Left lung (tissue), 10 donors: ENCODE data around the gene ATP11B. TPM values are rescaled to one million over a fixed set of nuclear protein-coding genes. Genes with fewer than 3 reads are reported as not detected.

Source experiments
- ATAC-seq: fragments of 200-7000 bp; cut with Tn5 transposase; one replicate; pipeline ENCODE4 v1.9.1; 2020; ENCODE audit warnings: moderate library complexity
- DNase-seq, 4 donors: peaks; one replicate each; pipeline ENCODE4 v3.0.0-alpha.2; 2013 to 2020
- H3K27ac ChIP-seq, 2 donors: fragments of 200-600 bp; sonication (generic) in 1 of 2; one replicate each; pipeline versions ENCODE4 v1.5.0 to v1.8.0; 2020 to 2021
- H3K27me3 ChIP-seq, 2 donors: fragments of 200-600 bp; sonication (generic) in 1 of 2; one replicate each; pipeline versions ENCODE4 v1.5.0 to v1.8.0; 2020 to 2021
- H3K36me3 ChIP-seq, 2 donors: fragments of 200-600 bp; sonication (generic) in 1 of 2; one replicate each; pipeline versions ENCODE4 v1.5.0 to v1.8.0; 2020 to 2021
- H3K4me1 ChIP-seq, 2 donors: fragments of 200-600 bp; one replicate each; pipeline ENCODE4 v1.8.0; 2021
- H3K4me3 ChIP-seq, 2 donors: fragments of 200-600 bp; sonication (generic) in 1 of 2; one replicate each; pipeline versions ENCODE4 v1.5.0 to v1.8.0; 2020 to 2021; ENCODE audit warnings: mild to moderate bottlenecking in 1 of 2
- H3K9me3 ChIP-seq, 2 donors: fragments of 200-600 bp; sonication (generic) in 1 of 2; one replicate each; pipeline versions ENCODE4 v1.5.0 to v1.8.0; 2020 to 2021
- intact Hi-C, 2 donors: fragments of 100-400 bp; cut with DNase I; formaldehyde crosslinking; loops; one replicate each; pipeline versions ENCODE4 v1.11.2 to v1.14.2; 2022
- polyA plus RNA-seq, 6 donors: library from polyadenylated mRNA; unstranded; fragments of 120-200 nt; gene quantifications; one replicate each; pipeline ENCODE4 v1.2.1, GENCODE V29; 2013; ENCODE audit not compliant: insufficient read length in 6 of 6
- total RNA-seq, 2 donors: library from RNA; stranded (reverse); fragmentation: NEBNext Ultra II Directional; extraction: Animal tissue kit (Norgen Biotek cat#: 25700); gene quantifications; one replicate each; pipeline ENCODE4 v1.2.1, GENCODE V29; 2021
- TF ChIP-seq, protein P1 (sequence below), 2 donors: fragments of 200-600 bp; sonication (generic) in 1 of 2; IDR thresholded peaks; one replicate each; pipeline versions ENCODE4 v1.5.0 to v1.8.0; 2021; ENCODE audit warnings: antibody characterized with exemption in 2 of 2
- donor health status: DM: no; HTN: yes; CAD: no.
- donor health status: DM: no; HTN: no; CAD: no.

The ATP11B gene
- total and polyA plus RNA-seq, 8 donors: 53.9 to 85.0 (median 60.7) TPM

GRCh38 chr3:182948305-182948704, 155.0 kb downstream of the ATP11B start:
- Histone ChIP-seq H3K4me1 (no peaks in the 10 kb centered on the region), H3K36me3 (peaks cover 0 to 53% of the 10 kb centered on the region in 2 donors), H3K27me3 (no peaks in the 10 kb centered on the region), H3K27ac (no peak overlapping the region), H3K9me3 (no peaks in the 10 kb centered on the region), H3K4me3 (no peak overlapping the region)
- intact Hi-C loops: no loop called here
- no peak for ATAC-seq
- DNase-seq: no peak
- TF ChIP-seq, protein P1, sequence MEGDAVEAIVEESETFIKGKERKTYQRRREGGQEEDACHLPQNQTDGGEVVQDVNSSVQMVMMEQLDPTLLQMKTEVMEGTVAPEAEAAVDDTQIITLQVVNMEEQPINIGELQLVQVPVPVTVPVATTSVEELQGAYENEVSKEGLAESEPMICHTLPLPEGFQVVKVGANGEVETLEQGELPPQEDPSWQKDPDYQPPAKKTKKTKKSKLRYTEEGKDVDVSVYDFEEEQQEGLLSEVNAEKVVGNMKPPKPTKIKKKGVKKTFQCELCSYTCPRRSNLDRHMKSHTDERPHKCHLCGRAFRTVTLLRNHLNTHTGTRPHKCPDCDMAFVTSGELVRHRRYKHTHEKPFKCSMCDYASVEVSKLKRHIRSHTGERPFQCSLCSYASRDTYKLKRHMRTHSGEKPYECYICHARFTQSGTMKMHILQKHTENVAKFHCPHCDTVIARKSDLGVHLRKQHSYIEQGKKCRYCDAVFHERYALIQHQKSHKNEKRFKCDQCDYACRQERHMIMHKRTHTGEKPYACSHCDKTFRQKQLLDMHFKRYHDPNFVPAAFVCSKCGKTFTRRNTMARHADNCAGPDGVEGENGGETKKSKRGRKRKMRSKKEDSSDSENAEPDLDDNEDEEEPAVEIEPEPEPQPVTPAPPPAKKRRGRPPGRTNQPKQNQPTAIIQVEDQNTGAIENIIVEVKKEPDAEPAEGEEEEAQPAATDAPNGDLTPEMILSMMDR (IDR thresholded peaks at IDR 0.05): no peak

GRCh38 chr3:182949688-182950087, 156.4 kb downstream of the ATP11B start:
- peaks cover 0 to 48% of the 10 kb centered on the region in 2 donors for H3K36me3 ChIP-seq
- H3K9me3 ChIP-seq: no peaks in the 10 kb centered on the region
- no peaks in the 10 kb centered on the region for H3K4me1 ChIP-seq
- H3K4me3 ChIP-seq: no peak overlapping the region
- intact Hi-C loops: no loop called here
- DNase-seq: no peak
- no peak for ATAC-seq
- TF ChIP-seq, protein P1 (IDR thresholded peaks at IDR 0.05): no peak
- H3K27me3 ChIP-seq: no peaks in the 10 kb centered on the region
- no peak overlapping the region for H3K27ac ChIP-seq

DNA sequence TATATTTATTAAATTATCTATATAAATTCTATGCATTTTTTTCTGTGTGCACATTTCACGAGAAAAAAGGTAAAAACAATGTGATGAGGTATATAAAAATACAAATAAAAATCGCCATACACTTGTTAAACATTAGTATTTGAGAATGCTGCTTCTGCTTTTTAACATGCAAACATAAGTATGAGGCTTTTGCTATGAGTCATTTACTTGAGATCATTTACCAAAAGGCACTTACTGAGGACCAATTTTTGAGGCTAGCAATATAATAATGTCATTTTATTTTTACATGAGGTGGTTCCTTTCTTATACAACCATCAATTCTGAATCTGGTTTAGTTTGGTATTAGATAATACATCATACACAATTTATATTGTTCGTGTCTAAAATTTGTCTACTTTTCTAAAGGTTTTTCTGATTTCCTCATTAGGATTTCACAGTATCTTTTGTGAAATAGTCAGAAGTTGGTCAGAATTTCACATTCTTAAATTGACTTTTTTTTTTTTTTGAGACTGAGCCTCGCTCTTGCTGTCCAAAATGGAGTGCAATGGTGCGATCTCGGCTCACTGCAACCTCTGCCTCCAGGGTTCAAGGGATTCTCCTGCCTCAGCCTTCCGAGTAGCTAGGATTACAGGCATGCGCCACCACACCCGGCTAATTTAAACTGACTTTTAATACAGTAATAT, 161.4 kb downstream of the ATP11B start:
- Histone ChIP-seq H3K36me3 (peaks cover 0 to 24% of the 10 kb centered on the region in 2 donors), H3K4me1 (peaks cover 0 to 8% of the 10 kb centered on the region in 2 donors), H3K4me3 (no peak overlapping the region), H3K27ac (peak overlapping the region in 1 of 2 donors; percentile 49), H3K27me3 (no peaks in the 10 kb centered on the region), H3K9me3 (no peaks in the 10 kb centered on the region)
- intact Hi-C loops: no loop called here
- TF ChIP-seq, protein P1 (IDR thresholded peaks at IDR 0.05): no peak
- ATAC-seq (peak; percentile 59), DNase-seq (no peak)

GRCh38 chr3:182957226-182957625, 163.9 kb downstream of the ATP11B start:
- Histone ChIP-seq H3K9me3 (no peaks in the 10 kb centered on the region), H3K27ac (no peak overlapping the region), H3K4me3 (no peak overlapping the region), H3K36me3 (peaks cover 0 to 20% of the 10 kb centered on the region in 2 donors), H3K27me3 (no peaks in the 10 kb centered on the region), H3K4me1 (peaks cover 0 to 15% of the 10 kb centered on the region in 2 donors)
- DNase-seq (no peak), ATAC-seq (no peak)
- intact Hi-C loops: no loop called here
- TF ChIP-seq, protein P1 (IDR thresholded peaks at IDR 0.05): no peak

- Histone ChIP-seq H3K9me3 (no peaks in the 10 kb centered on the region), H3K4me3 (no peak overlapping the region), H3K4me1 (peaks cover 0 to 15% of the 10 kb centered on the region in 2 donors), H3K27me3 (no peaks in the 10 kb centered on the region), H3K27ac (no peak overlapping the region), H3K36me3 (peaks cover 0 to 19% of the 10 kb centered on the region in 2 donors)
- intact Hi-C loops: no loop called here
- TF ChIP-seq, protein P1 (IDR thresholded peaks at IDR 0.05): no peak
- DNase-seq (no peak), ATAC-seq (no peak)
These were observed 164.5 kb downstream of the ATP11B start for GRCh38 chr3:182957676-182958266.
